Ovary (tissue), 9 donors: Measurements from ENCODE around the gene ANKUB1. TPM values are rescaled to one million over a fixed set of nuclear protein-coding genes. Genes with fewer than 3 reads are reported as not detected.

Experiments used
- DNase-seq, 5 donors: peaks; one replicate each; pipeline ENCODE4 v3.0.0-alpha.2; 2019 to 2020
- H3K27ac ChIP-seq, 2 donors: fragments of 200-600 bp; one replicate each; pipeline versions ENCODE4 v1.5.1 to v1.8.0; 2019 to 2022
- H3K27me3 ChIP-seq: fragments of 200-600 bp; one replicate; pipeline ENCODE4 v1.8.0; 2022
- H3K36me3 ChIP-seq: fragments of 200-600 bp; sonication (generic); one replicate; pipeline ENCODE4 v1.5.1; 2019
- H3K4me1 ChIP-seq: one replicate; pipeline ENCODE4 v1.8.1; 2013; ENCODE audit warnings: mild to moderate bottlenecking, moderate library complexity; ENCODE audit not compliant: insufficient read depth
- H3K4me3 ChIP-seq: fragments of 200-600 bp; sonication (generic); one replicate; pipeline ENCODE4 v1.5.1; 2017
- H3K9me3 ChIP-seq, 2 donors: fragments of 200-600 bp in 1 of 2; sonication (generic) in 1 of 2; one replicate each; pipeline versions ENCODE4 v1.5.1 to v1.8.1; 2013 to 2019; ENCODE audit warnings: mild to moderate bottlenecking in 1 of 2, moderate library complexity in 1 of 2
- EP300 ChIP-seq: sonication (generic); formaldehyde crosslinking; IDR thresholded peaks from one replicate; pipeline ENCODE4 v1.6.1; 2017; ENCODE audit warnings: antibody characterized with exemption
- POLR2A ChIP-seq: fragments of 450-650 bp; IDR thresholded peaks from one replicate; pipeline ENCODE4 v1.6.1; 2017; ENCODE audit warnings: antibody characterized with exemption, mild to moderate bottlenecking, moderate library complexity
- WGBS, 3 donors: extraction: QIAGEN DNeasy Blood & Tissue Kit in 1 of 3; methylation state at CpG; one replicate each; pipeline versions ENCODE4 v1.1.5 to v1.1.7; 2013 to 2017; 5-methylcytosine and 5-hydroxymethylcytosine counted together
- intact Hi-C, 4 donors: fragments of 100-400 bp; cut with DNase I; formaldehyde crosslinking; loops; one replicate each; pipeline versions ENCODE4 v1.11.0 to v1.15.1; 2022 to 2023
- polyA plus RNA-seq, 2 donors: library from polyadenylated mRNA; stranded (reverse); fragments of 200-250 nt in 1 of 2; fragments of 350-450 nt in 1 of 2; fragmentation: Illumina TruSeq in 1 of 2; extraction: RNeasy Lipid Tissue Mini Kit (QIAGEN cat#74804) in 1 of 2; gene quantifications; one replicate each; pipeline ENCODE4 v1.2.3, GENCODE V29; 2013 to 2014
- total RNA-seq, 7 donors: library from RNA; depleted of rRNA in 2 of 7; stranded (reverse); fragments of >200 nt in 2 of 7; fragmentation: NEBNext Ultra II Directional in 3 of 7; extraction: Animal tissue kit (Norgen Biotek cat#: 25700) in 3 of 7; gene quantifications; one replicate each; pipeline versions ENCODE4 v1.1.0 to v1.2.4, GENCODE V29; 2016 to 2023
- TF ChIP-seq, protein P1 (sequence below), 3 donors: fragments of 450-650 bp in 2 of 3; fragments of 200-600 bp in 1 of 3; IDR thresholded peaks; one replicate each; pipeline versions ENCODE4 v1.5.1 to v1.8.0; 2016 to 2022; ENCODE audit warnings: antibody characterized with exemption in 3 of 3, mild to moderate bottlenecking in 1 of 3
- donor health status: DM: no; HTN: no; CAD: no; lungs with moderate emphysema.
- donor health status: DM: no; HTN: no; CAD: no.
- donor health status: Bipolar disorder and iron deficiency.
- donor health status: DM: yes; HTN: yes; CAD: no.
- donor health status: DM: no; HTN: no; CAD: no.
- donor health status: DM: yes; HTN: yes; CAD: no.

ANKUB1 gene
- total and polyA plus RNA-seq, 9 donors: 0.10 to 3.8 (median 0.48) TPM; not detected in 4

DNA sequence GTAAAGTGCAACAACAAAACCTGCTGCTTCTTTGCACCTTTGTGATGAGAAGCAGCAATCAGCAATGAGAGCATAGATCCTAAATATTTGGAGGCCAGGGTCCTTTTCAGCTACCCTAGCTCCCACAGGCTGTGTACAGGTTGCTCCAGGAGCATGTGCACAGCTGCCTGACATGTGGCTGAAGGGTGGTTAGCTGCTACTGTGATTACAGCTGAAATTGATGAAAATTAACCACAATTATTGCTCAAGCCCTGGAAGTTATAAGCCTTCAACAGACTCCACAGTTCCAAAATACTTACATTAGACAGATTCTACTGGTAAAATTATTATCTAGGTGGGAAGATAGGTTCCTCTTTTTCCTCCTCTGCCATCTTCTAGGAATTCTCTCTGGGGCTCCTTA lies 68.6 kb downstream of the ANKUB1 start:
- intact Hi-C loops: no loop called here
- Histone ChIP-seq H3K4me3 (no peak overlapping the region), H3K27ac (no peak overlapping the region), H3K9me3 (peaks cover 0 to 3% of the 10 kb centered on the region in 2 donors), H3K27me3 (no peaks in the 10 kb centered on the region), H3K36me3 (no peaks in the 10 kb centered on the region), H3K4me1 (no peaks in the 10 kb centered on the region)
- DNase-seq: no peak
- TF ChIP-seq POLR2A: no peak
- no peak for TF ChIP-seq EP300
- TF ChIP-seq, protein P1, sequence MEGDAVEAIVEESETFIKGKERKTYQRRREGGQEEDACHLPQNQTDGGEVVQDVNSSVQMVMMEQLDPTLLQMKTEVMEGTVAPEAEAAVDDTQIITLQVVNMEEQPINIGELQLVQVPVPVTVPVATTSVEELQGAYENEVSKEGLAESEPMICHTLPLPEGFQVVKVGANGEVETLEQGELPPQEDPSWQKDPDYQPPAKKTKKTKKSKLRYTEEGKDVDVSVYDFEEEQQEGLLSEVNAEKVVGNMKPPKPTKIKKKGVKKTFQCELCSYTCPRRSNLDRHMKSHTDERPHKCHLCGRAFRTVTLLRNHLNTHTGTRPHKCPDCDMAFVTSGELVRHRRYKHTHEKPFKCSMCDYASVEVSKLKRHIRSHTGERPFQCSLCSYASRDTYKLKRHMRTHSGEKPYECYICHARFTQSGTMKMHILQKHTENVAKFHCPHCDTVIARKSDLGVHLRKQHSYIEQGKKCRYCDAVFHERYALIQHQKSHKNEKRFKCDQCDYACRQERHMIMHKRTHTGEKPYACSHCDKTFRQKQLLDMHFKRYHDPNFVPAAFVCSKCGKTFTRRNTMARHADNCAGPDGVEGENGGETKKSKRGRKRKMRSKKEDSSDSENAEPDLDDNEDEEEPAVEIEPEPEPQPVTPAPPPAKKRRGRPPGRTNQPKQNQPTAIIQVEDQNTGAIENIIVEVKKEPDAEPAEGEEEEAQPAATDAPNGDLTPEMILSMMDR (IDR thresholded peaks at IDR 0.05): no peak

DNA sequence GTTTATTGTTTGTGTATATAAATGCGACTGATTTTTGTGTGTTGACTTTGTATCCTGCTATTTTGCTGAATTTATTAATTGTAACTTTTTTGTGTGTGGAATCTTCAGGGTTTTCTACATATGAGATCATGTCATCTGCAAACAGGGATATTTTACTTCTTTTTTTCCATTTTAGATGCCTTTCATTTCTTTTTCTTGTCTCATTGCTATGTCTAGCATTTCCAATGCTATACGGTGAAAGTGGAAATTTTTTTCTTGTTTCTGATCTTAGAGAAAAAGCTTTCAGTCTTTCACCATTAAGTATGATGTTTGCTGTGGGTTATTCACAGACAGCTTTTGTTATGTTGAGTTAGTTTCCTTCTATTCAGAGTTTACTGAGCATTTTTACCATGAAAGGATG lies 71.4 kb downstream of the ANKUB1 start:
- TF ChIP-seq POLR2A (no peak), EP300 (no peak)
- H3K4me3 ChIP-seq: no peak overlapping the region
- DNase-seq: no peak
- H3K27ac ChIP-seq: no peak overlapping the region
- no peaks in the 10 kb centered on the region for H3K36me3 ChIP-seq
- peaks cover 3% of the 10 kb centered on the region for H3K4me1 ChIP-seq
- H3K27me3 ChIP-seq: no peaks in the 10 kb centered on the region
- peaks cover 0 to 3% of the 10 kb centered on the region in 2 donors for H3K9me3 ChIP-seq
- 94 to 97% (median 96%) methylated on average over 2 of the region's 2 CpGs for WGBS, 3 donors
- intact Hi-C loops: no loop called here

DNA sequence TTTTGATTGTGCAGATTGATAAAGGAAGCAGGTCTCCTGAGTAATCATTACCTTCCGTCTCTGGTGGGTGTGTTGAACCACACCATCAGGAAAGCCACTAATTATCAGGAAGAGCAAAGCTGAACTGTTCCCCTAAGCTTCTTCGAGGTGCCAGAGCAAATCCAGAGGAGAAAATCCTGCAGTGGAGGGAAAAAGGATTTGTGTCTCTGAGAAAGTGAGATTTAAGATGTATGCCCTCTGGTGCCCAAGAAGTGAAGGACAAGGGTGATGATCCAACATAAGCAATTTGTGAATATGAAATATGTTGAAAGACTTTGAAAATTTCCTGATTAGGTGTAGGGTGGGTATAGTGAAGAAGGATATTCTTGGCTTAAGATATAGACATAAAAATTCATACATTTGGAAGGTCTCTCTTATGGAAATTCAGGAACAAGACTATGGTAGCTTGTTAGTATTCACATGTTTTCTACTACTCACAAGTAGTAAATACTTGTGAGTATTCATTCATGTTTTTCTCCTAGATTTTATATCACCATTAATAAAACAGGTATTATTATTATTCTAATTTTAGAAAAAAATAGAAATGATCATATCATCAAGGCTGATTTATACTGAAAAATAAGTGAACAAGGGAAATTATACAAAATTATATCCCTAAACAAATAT lies 74.8 kb downstream of the ANKUB1 start:
- TF ChIP-seq EP300 (no peak), POLR2A (no peak)
- TF ChIP-seq, protein P1 (IDR thresholded peaks at IDR 0.05): peak; percentile 77 to 82 (median 79)
- DNase-seq: peak in 4 of 5 donors; percentile 42 to 80 (median 50)
- Histone ChIP-seq H3K27ac (peak overlapping the region in 1 of 2 donors; percentile 13), H3K36me3 (no peaks in the 10 kb centered on the region), H3K4me3 (no peak overlapping the region), H3K4me1 (peaks cover 3% of the 10 kb centered on the region), H3K9me3 (peaks cover 0 to 3% of the 10 kb centered on the region in 2 donors), H3K27me3 (no peaks in the 10 kb centered on the region)
- WGBS, 3 donors: 1 to 9% (median 3%) methylated on average over 2 of the region's 2 CpGs
- intact Hi-C loops: loop anchor here in 3 of 4 donors (1.0 to 10.0 kb wide), 5 partner anchors 63 to 593 kb away; partner anchors contain the start of genes HPS3 (in 1 of the 3) and WWTR1 (in 1 of the 3)

DNA sequence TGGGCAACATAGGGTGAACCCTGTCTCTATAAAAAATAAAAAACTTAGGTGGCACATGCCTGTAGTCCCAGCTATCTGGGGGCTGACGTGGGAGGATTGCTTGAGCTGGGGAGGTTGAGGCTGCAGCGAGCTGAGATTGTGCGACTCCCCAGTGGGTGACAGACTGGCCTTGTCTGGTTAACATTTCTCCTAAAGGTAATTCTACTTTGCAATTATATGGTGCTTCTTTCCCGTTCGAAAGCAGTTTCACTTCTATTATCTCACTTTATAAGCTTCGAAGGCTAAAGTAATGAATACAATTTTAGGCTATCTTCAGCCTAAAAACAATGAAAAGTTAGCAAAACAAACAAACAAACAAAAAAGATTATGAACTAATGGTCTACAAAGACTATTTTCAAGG lies 75.4 kb downstream of the ANKUB1 start:
- Histone ChIP-seq H3K36me3 (no peaks in the 10 kb centered on the region), H3K27ac (peak overlapping the region in 1 of 2 donors; percentile 13), H3K27me3 (no peaks in the 10 kb centered on the region), H3K9me3 (peaks cover 0 to under 1% of the 10 kb centered on the region in 2 donors), H3K4me3 (no peak overlapping the region), H3K4me1 (peaks cover 3% of the 10 kb centered on the region)
- 14 to 32% (median 15%) methylated on average over 6 of the region's 6 CpGs for WGBS, 3 donors
- DNase-seq: no peak
- intact Hi-C loops: loop anchor here in 3 of 4 donors (1.0 to 10.0 kb wide), 5 partner anchors 62 to 592 kb away; partner anchors contain the start of genes HPS3 (in 1 of the 3) and WWTR1 (in 1 of the 3)
- no peak for TF ChIP-seq POLR2A
- no peak for TF ChIP-seq EP300
- TF ChIP-seq, protein P1 (IDR thresholded peaks at IDR 0.05): no peak

DNA sequence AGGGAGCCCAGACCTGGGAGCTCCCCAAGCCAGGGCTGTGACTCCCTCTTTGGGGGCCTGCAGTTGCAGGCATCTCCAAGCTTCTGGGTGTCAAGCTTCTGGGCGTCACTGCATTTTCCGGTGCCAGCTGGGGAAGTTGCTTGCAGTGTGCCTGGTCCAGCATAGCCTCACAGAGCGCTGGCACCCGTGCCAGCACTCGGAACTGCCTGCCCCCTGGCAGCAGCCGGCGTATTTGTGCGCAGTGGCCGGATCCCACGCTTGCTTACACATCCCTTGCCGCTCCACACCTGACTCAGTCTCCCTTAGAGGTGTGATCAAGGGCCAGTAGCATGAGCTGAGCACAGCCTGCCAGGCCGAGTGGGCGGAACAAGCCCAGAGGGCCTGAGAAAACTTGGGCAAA lies 77.1 kb downstream of the ANKUB1 start:
- no peak for TF ChIP-seq EP300
- TF ChIP-seq, protein P1 (IDR thresholded peaks at IDR 0.05): no peak
- no peak for TF ChIP-seq POLR2A
- Histone ChIP-seq H3K4me1 (peaks cover 3% of the 10 kb centered on the region), H3K9me3 (no peaks in the 10 kb centered on the region), H3K27me3 (no peaks in the 10 kb centered on the region), H3K4me3 (no peak overlapping the region), H3K36me3 (no peaks in the 10 kb centered on the region), H3K27ac (no peak overlapping the region)
- intact Hi-C loops: loop anchor here in 2 of 4 donors (5.0 to 10.0 kb wide), 4 partner anchors 60 to 590 kb away; partner anchors contain the start of genes HPS3 (in 1 of the 2) and WWTR1 (in 1 of the 2)
- 94 to 97% (median 96%) methylated on average over 13 of the region's 13 CpGs for WGBS, 3 donors
- DNase-seq: no peak
